Measurements from ENCODE around the gene HAUS7.

The HAUS7 gene

DNA sequence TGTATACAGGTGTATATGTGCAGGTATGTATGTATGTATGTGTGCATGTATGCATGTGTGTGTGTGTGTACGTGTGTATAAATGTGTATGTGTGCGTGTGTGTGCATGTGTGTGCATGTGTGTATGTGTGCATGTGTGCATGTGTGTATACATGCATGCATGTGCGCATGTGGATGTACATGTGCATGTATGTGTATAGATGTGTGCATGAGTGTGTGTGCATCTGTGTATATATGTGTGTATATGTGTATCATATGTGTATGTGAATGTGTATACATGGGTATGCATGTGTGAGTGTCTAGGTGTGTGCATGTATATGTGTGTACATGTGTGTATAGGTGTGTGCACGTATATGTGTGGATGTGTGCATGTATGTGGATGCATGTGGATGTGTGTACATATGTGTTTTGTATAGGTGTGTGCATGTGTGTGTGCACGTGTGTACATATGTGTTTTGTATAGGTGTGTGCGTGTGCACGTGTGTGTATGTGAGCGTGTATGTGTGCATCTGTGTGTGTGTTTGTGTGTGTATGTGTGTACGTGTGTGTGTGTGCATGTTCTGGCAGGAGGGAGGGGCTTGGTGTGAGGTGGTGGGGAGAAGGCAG lies 30.4 kb upstream of the HAUS7 start:
- no peak for DNase-seq (ENCODE audit: low read depth)
- H3K4me3 ChIP-seq (ENCODE audit: low read depth, low read length): no peak overlapping the region

DNA sequence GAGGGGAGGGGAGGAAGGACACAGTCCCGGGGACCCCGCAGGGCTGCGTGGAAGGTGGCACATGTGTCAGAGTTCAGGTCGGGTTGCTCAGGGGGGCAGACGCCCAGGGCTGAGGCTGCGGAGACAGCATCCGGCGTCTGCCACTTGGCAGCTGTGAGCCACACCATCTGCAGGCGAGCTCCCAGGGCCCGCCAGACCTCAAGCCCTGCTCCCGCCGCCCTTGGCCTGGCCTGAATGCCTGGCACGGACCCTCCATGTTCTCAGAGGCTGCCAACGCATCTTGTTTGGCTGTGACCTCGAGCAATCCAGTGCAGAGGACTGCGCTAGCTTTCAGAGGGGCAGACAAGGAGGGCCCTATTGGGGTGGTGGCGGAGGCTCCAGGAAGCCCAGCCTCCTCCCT lies 29.5 kb upstream of the HAUS7 start:
- H3K4me3 ChIP-seq (ENCODE audit: low read depth, low read length): no peak overlapping the region
- no peak for DNase-seq (ENCODE audit: low read depth)

DNA sequence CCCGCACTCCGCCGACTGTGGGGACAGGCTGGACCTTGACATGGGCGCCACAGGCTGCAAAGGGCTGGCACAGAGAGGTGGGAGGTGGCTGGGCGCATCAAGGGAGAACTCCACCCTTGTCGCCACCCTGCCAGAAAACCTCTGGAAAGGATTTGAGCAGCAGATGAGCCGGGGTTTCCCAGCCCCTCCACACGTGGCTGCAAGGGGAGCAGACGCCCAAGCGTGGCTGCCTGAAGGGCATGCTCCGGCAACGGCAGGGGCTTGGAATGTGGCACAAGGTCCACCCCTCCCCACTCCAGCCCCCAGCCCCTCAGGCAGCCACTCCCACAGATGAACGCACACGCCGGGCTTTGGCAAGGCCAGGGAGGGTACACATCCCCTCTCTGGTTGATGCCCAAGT lies 29.0 kb upstream of the HAUS7 start:
- DNase-seq (ENCODE audit: low read depth): no peak
- no peak overlapping the region for H3K4me3 ChIP-seq (ENCODE audit: low read depth, low read length)

DNA sequence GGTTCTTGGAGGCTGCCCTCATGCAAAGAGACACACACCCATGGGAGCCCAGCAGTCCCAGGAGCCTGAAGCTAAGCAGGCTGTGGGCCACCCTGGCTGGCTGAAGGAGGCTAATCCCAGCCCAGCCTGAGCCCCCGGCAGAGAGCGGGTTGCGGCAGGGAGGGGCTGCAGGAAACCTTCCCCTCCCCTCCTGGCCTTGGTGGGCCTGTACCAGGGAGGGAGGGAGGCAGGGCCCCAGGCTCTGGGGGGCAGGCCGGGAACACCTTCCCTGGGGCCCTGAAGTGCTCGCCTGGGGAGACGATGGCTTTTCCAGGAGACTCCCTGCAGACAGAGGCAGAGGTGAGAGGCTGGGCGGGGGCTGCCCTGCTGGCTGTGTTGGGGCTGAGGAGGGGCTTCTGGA lies 28.1 kb upstream of the HAUS7 start:
- DNase-seq (ENCODE audit: low read depth): no peak
- H3K4me3 ChIP-seq (ENCODE audit: low read depth, low read length): no peak overlapping the region

DNA sequence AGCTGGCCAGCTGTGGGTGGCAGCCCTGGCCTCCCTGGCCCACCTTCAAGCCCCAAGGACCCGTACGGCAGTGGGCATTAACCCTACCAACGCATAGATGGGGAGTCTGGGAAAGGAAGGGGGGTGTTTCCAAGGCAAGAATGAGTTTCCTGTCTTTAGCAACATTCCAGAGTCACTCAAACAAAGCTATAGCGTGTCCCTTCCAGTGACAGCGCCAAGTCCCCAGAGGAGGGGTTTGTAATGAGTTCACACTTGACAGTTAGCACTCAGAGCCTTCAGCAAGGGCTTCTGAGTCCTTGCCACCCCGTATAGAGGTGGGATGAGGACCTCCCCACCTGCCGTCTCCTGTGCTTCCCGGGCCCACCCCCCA lies 26.2 kb upstream of the HAUS7 start:
- peak overlapping the region; percentile 60 for H3K4me3 ChIP-seq (ENCODE audit: low read depth, low read length)
- DNase-seq (ENCODE audit: low read depth): no peak

DNA sequence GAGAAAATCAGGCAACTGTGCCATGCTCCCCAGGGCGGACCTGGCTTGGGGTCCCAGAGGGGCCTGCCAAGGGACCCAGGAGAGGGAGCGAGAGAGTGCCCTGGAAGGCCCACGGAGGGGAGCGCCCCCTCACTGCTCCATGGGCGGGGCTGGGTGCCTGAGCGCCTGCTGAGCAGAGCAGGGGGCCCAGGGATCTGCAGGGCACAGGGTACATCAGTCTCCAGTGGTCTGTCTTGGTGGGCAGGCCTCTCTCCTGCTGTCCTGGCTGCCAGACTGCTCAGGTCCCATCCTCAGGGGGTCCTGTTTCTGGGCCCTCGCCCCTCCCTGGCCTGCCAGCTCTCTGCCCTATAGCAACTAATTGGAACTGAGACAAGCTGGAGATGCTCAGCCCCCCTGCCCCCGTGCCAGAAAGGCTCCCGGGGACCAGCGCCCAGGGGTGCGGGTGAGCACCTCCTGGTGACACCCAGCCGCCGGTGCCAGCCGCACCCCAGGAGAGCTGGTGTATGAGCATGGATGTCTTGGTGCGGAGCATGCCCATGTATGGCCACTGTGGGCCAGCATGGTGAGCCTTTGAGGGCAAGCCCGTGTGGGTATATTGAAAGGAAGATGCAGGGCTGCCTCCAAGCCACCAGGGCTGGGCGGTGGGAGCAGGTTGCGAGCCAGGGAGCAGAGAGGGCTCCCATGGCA lies 25.7 kb upstream of the HAUS7 start:
- DNase-seq (ENCODE audit: low read depth): no peak
- peak overlapping the region; percentile 60 for H3K4me3 ChIP-seq (ENCODE audit: low read depth, low read length)

DNA sequence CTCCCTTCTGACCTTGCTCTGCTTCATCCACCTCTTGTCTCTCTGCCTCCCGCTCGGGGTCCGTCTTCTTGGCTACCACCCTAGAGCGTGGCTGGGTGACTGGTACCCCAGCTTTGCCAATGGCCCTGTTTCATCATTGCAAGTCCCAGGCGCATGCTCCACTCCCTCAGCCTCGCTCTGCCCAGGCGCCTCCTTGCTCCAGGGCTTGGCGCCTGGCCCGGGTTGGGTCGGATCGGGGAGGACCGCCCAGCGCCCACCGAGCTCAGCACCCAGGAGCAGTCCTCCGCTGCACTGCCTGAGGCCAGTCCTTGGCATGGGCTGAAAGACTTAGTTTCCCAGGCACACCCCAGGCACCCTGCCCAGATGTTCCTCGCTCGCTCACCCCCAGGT lies 25.0 kb upstream of the HAUS7 start:
- DNase-seq (ENCODE audit: low read depth): no peak
- peak overlapping the region; percentile 60 for H3K4me3 ChIP-seq (ENCODE audit: low read depth, low read length)

DNA sequence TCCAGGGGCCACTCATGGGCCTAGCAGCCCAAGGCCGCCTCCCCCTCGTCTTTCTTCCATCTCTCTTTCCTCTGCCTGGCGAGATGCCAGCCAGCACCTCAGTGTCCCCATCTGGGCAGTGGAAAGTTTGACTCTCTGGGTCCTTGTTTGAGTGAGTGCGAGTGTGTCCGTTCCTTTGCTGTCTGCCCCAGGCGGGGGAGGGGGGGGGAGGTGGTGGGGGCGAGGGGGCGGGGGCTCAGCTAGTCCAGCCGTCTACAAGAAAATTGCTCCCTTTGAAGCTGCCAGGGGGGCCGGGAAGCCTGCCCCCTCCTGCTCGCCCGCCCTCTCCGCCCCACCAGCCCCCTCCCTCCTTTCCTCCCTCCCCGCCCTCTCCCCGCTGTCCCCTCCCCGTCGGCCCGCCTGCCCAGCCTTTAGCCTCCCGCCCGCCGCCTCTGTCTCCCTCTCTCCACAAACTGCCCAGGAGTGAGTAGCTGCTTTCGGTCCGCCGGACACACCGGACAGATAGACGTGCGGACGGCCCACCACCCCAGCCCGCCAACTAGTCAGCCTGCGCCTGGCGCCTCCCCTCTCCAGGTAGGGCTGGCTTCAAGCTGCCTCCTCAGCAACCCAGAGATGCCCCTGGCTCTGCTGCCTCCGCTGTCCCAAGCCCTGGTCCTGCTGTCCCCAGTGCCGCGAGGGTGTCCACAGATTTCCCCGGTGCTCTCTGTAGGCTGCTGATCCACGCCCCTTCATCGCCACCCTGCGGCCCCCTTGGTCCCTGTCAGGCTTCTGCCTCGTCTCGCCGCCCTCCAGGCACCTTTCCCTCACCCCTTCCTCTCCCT lies 24.4 kb upstream of the HAUS7 start, which contains the start of gene BGN:
Gene BGN, plus strand, starts transcription at position 440 of the 821 bp plus-strand sequence. CDS start 9,652 bp downstream, outside the sequence.
- no peak for DNase-seq (ENCODE audit: low read depth)
- H3K4me3 ChIP-seq (ENCODE audit: low read depth, low read length): peak within 1 kb of the TSS; percentile 60

DNA sequence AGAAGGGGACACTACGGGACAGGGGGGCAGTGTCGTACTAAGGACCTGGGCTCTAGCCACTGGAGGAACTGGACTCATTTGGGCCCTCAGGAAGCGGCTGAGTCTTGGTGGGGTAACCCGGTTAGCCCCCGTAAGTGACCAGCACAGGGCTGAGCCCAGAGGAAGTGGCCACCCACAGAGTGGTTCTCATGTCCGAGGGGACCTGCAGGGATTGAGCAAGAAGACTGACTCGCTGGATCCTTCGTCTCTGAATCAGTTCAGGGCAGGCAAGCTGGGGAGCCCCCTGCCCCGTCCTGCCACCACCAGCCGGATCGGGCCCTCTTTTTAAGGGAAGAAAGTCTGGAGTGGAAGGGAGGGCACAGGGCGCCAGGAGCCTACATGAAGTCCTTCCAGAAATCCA lies 23.7 kb upstream of the HAUS7 start:
- peak overlapping the region; percentile 28 for H3K4me3 ChIP-seq (ENCODE audit: low read depth, low read length)

DNA sequence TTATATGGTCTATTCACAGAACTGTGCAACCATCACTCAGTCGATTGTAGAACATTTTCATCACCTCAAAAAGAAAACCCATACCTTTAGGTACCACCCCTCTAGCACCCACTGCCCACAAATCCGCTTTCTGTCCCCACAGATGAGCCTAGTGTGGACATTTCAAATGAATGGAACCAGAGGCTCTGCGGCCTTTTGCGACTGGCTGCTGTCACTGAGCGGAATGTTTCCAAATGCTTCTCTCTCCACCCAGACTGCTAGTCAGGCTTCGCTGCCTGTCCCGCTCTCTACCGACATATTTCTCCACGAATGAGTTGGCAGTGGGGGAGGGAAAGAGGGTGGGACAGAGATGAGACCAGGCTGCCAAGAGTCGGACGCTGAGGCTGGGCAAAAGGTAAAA lies 22.7 kb upstream of the HAUS7 start:
- DNase-seq (ENCODE audit: low read depth): no peak
- H3K4me3 ChIP-seq (ENCODE audit: low read depth, low read length): no peak overlapping the region

More for the DNA sequence above, 23.7 kb upstream of the HAUS7 start:
- no peak for DNase-seq (ENCODE audit: low read depth)

DNA sequence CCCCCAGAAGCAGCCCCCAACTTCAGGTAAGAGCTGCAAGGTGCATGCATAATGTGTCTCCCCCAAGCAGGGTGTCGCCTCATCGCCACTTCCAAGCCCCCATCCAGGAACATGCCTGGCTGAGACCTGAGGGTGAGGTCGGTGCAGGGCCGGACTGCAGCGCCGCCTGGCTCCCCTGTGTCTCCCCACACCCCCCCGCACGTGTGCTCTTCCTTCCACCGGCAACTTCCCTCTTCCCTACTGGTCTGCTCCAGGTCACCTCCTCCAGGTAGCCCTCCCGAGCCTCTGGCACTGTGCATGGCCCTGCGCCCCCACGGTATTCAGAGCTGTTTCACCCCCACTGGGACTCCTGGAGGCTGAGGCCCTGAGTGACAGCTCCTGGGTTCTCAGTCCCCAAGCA lies 22.2 kb upstream of the HAUS7 start:
- DNase-seq (ENCODE audit: low read depth): no peak
- H3K4me3 ChIP-seq (ENCODE audit: low read depth, low read length): no peak overlapping the region

DNA sequence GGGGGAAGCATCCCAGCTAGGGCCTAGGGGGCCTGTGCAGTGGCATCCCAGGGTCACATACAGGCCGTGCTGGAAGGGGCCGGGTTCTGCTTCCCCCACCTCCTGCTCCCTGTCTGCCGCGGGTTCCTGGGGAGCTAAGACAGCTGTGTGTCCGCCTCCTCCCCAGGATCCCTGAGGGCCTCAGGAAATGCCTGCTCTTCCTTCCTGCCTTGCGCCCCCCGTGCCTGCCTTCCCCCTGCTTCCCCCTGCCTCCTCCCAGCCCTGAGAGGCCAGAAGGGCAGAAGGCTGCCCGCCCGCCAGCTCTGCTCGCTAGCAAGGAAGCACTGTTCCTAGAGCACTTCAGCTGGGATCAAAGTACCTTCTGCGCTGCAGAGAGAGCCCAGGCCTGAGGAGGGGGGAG lies 21.5 kb upstream of the HAUS7 start:
- no peak for DNase-seq (ENCODE audit: low read depth)
- no peak overlapping the region for H3K4me3 ChIP-seq (ENCODE audit: low read depth, low read length)

DNA sequence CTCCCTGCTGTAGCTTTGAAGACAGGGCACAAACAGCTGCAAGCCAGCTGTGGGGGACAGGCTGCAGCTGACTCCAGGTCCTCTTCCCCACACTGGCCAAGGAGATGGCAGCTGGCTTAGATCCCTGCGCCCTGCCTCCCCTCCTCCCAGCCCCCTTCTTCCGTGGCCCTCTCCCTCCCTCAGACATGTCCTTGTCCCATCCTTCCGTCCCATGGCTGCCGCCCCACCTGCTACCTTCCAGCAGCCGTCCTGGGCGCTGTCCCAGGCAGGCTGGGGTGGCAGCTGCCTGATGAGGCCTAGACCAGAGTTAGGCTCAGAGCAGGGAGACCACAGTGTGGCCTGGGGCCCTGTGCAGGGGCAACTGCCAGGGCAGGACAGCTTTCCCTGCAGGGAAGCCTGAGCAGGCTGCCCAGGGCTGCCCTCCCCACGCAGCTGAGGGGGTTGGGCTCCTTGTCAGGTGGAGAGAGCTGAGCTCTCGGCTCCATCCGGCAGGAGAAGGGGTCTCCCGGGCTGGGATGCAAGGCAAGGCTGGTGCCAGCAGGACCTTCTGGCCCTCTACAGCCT lies 21.1 kb upstream of the HAUS7 start:
- no peak for DNase-seq (ENCODE audit: low read depth)
- no peak overlapping the region for H3K4me3 ChIP-seq (ENCODE audit: low read depth, low read length)

DNA sequence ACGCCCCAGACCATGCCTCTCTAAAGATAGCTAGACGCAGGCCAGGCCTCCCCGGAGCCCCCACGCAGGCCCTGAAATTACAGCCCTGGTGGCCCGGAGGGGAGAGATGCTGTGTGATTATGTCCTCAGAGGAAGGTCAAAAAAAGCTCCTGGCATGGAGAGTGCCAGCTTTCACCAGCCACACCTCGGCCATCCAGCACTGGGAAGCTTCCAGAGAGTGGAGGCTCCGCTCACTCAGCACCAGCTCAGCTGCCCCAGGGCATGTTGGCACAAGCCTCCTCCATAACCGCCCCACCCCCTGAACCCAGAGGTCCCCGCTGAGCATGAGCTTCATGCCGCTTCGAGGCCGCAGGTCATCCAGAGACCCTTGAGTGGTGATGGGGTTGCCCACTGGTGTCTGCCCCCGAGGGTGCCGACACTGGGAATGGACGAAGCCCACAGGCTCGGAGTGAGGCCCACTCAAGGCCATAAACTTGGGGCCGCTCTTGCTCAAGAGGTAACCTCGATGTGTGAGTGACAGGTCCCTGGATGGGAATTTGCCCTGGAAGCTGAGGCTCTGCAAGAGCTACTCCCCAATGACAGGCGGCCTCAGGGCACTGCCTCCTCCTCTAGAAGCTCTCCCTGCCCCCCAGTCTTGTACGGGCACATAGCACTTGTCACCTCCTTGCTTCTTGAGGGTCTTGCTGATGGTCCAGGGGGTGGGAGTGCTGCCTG lies 20.0 kb upstream of the HAUS7 start:
- no peak overlapping the region for H3K4me3 ChIP-seq (ENCODE audit: low read depth, low read length)
- no peak for DNase-seq (ENCODE audit: low read depth)

DNA sequence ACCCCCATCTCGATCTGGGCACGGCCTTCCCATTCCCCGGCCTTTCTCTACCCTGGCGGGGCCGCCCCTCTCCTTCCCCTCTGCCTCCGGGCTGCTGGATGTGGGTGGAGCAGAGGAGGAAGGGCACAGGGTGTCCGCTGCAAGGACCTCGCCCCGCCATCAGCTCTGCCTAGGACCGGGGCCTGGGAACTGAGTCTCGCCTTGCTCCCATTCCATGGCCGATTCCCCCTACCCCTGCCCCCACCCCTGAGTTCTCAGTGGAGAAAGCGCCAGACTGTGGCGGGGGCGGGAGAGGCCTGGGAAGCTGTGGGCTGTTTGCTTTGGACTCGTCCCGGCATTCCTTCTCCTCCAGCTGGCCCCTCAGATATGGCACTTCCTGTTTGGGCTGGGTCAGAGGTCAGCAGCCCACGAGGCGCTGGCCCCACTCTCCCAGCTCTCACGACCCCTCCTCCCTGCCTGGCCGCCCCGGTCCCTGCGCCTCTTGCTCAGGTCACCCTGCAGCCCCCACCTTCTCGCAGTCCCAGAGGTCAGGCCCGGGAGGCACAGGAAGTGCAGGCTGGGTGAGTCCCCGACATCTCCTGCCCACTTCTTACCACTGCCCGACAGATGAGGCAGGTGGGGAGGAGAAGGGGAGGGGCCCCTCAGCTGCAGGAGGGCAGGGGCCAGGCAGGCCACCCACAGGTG lies 18.0 kb upstream of the HAUS7 start:
- DNase-seq (ENCODE audit: low read depth): no peak
- no peak overlapping the region for H3K4me3 ChIP-seq (ENCODE audit: low read depth, low read length)

DNA sequence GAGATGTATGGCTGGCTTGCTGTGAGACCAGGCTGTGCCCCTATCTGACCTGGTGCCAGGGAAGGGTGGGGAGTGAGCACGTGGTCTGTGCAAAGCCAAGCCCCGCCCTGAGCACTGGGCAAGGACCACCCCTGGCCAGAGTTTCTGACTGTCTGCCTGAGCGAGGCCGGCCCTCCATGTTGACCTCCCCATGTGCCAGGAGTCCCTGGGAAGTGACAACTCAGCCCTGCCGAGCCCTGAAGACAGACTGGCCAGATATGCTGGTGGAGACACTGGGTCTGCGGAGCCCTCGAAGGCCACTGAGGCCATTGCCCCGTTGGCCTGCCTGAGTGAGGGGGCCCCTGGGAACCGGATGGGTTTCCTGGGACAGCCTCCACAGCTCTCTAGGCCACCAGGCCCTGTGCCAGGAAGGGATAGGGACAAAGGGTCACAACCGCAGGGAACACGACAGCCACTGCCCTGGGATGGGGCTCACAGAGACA lies 17.3 kb upstream of the HAUS7 start:
- H3K4me3 ChIP-seq (ENCODE audit: low read depth, low read length): no peak overlapping the region
- no peak for DNase-seq (ENCODE audit: low read depth)

DNA sequence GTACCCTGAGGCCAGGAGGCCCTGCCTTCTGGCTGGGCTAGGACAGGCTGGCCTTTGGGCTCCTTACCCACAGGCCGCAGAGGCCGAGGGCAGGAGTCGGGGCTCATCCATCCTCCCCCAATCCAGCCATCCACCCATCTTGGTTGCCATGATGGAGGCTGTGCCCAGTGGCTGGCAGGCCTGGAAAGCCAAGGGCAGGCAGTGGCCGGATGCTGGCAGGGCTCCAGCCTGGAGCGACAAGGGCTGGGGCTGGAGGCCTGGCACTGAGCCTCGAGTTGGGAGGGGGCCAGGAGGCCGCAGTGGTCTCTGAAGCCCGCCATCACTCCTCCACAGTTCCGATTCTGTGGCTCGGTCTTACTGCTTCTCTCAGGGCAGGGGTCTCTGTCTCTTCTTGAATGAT lies 15.8 kb upstream of the HAUS7 start:
- no peak overlapping the region for H3K4me3 ChIP-seq (ENCODE audit: low read depth, low read length)
- DNase-seq (ENCODE audit: low read depth): no peak

DNA sequence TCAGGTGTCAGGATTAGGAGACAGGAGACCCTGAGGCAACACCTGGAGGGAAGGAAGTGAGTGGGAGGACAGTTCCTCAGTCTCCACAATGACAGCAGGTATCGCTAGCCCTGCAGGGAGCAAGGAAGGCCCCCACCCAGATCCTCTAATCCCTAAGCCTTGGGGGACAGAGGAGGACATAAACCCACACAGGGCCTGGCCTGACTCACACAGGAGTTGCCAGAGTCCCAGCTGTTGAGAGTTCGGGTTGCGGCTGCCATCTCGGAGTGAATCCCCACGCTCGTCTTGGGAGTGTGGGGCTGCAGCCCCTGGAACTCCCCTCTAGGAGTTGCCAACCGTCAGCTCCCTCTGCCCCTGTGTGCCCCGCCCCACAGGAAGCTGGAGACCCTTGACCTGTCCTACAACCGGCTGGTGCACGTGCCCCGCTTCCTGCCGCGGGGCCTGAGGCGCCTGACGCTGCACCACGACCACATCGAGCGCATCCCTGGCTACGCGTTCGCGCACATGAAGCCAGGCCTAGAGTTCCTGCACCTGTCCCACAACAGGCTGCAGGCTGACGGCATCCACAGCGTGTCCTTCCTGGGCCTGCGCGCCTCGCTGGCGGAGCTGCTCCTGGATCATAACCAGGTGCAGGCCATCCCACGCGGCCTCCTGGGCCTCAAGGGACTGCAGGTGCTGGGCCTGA lies 15.2 kb upstream of the HAUS7 start:
- DNase-seq (ENCODE audit: low read depth): no peak
- no peak overlapping the region for H3K4me3 ChIP-seq (ENCODE audit: low read depth, low read length)

All from skeletal muscle cell (primary cell).